Gastroesophageal sphincter (tissue), 4 donors: ENCODE measurements around the gene TMEM106C. TPM values are rescaled to one million over a fixed set of nuclear protein-coding genes. Genes with fewer than 3 reads are reported as not detected.
A peak's percentile ranks its signal among the peaks of the same experiment; 100 is the strongest.

Experiments
- ATAC-seq: fragments of 150-250 bp; one replicate; pipeline ENCODE4 v1.9.1; 2016; ENCODE audit warnings: mild to moderate bottlenecking, moderate library complexity
- H3K27ac ChIP-seq, 4 donors: fragments of 200-600 bp; sonication (generic) in 3 of 4; 1 replicate in 3 of 4; 2 replicates in 1 of 4; pipeline ENCODE4 v1.5.1; 2016 to 2019
- H3K27me3 ChIP-seq: fragments of 200-600 bp; sonication (generic); one replicate; pipeline ENCODE4 v1.5.1; 2019
- H3K36me3 ChIP-seq, 2 donors: fragments of 200-600 bp; sonication (generic); one replicate each; pipeline ENCODE4 v1.5.1; 2019; ENCODE audit warnings: control low read depth in 1 of 2
- H3K4me1 ChIP-seq, 3 donors: fragments of 200-600 bp; sonication (generic); 1 replicate in 2 of 3; 2 replicates in 1 of 3; pipeline ENCODE4 v1.5.1; 2016 to 2019; ENCODE audit warnings: control low read depth in 2 of 3
- H3K4me3 ChIP-seq, 2 donors: fragments of 200-600 bp; sonication (generic); one replicate each; pipeline ENCODE4 v1.5.1; 2019; ENCODE audit warnings: mild to moderate bottlenecking in 1 of 2, moderate library complexity in 1 of 2
- H3K9me3 ChIP-seq, 3 donors: fragments of 200-600 bp; sonication (generic); one replicate each; pipeline ENCODE4 v1.5.1; 2017 to 2019; ENCODE audit warnings: control low read depth in 2 of 3
- CTCF ChIP-seq, 4 experiments: fragments of 200-600 bp in 2 of 4; fragments of 450-650 bp in 2 of 4; sonication (generic) in 1 of 4; IDR thresholded peaks; one replicate each; pipeline ENCODE4 v1.5.1; 2017 to 2019; ENCODE audit warnings: antibody characterized with exemption in 4 of 4, mild to moderate bottlenecking in 2 of 4, moderate library complexity in 2 of 4
- EP300 ChIP-seq: sonication (generic); formaldehyde crosslinking; IDR thresholded peaks from one replicate; pipeline ENCODE4 v1.6.1; 2017; ENCODE audit warnings: antibody characterized with exemption, mild to moderate bottlenecking
- POLR2A ChIP-seq, 2 donors: fragments of 450-650 bp; IDR thresholded peaks; one replicate each; pipeline ENCODE4 v1.6.1; 2017; ENCODE audit warnings: antibody characterized with exemption in 2 of 2, mild to moderate bottlenecking in 2 of 2, moderate library complexity in 1 of 2
- POLR2AphosphoS5 ChIP-seq: sonication (generic); formaldehyde crosslinking; IDR thresholded peaks from one replicate; pipeline ENCODE4 v1.6.1; 2017; ENCODE audit warnings: antibody characterized with exemption
- WGBS, 2 donors: methylation state at CpG; one replicate each; pipeline ENCODE4 v1.1.5; 2018; ENCODE audit warnings: low coverage in 1 of 2; 5-methylcytosine and 5-hydroxymethylcytosine counted together
- total RNA-seq, 4 donors: library from RNA; depleted of rRNA; stranded (reverse); fragments of >200 nt; gene quantifications; one replicate each; pipeline ENCODE4 v1.1.0, GENCODE V29; 2016

TMEM106C gene
- total RNA-seq, 4 donors from 2014 or later, result 67.3 to 156 (median 95.1) TPM

GRCh38 chr12:48001505-48002413, 38.4 kb downstream of the TMEM106C start:
- Histone ChIP-seq H3K4me3 (peak overlapping the region; percentile 20 to 51), H3K9me3 (no peaks in the 10 kb centered on the region), H3K36me3 (no peaks in the 10 kb centered on the region), H3K27me3 (peaks cover 98% of the 10 kb centered on the region), H3K4me1 (peaks cover 6 to 47% (median 34%) of the 10 kb centered on the region in 3 donors), H3K27ac (peak overlapping the region in 3 of 4 donors; percentile 4 to 46 (median 17))
- ATAC-seq, result peak; percentile 65
- TF ChIP-seq POLR2A (IDR thresholded peaks at IDR 0.05), result no peak
- no peak for TF ChIP-seq EP300
- TF ChIP-seq CTCF (IDR thresholded peaks at IDR 0.05), result no peak
- TF ChIP-seq POLR2AphosphoS5, result no peak
- WGBS, 2 donors, result 0% methylated on average over 3 of the region's 57 CpGs; no CpG with 5 or more reads in 1 of the 2 donors

GRCh38 chr12:48002414-48002730, 39.0 kb downstream of the TMEM106C start:
- peaks cover 6 to 47% (median 34%) of the 10 kb centered on the region in 3 donors for H3K4me1 ChIP-seq
- H3K27me3 ChIP-seq, result peaks cover 99% of the 10 kb centered on the region
- no peak for ATAC-seq
- 0 to 2% methylated on average over 2 to 11 of the region's 13 CpGs for WGBS, 2 donors
- TF ChIP-seq CTCF (IDR thresholded peaks at IDR 0.05) (no peak), POLR2AphosphoS5 (no peak), POLR2A (IDR thresholded peaks at IDR 0.05) (no peak), EP300 (no peak)
- no peaks in the 10 kb centered on the region for H3K36me3 ChIP-seq
- H3K27ac ChIP-seq, result no peak overlapping the region
- no peaks in the 10 kb centered on the region for H3K9me3 ChIP-seq
- peak overlapping the region in 1 of 2 donors; percentile 51 for H3K4me3 ChIP-seq

- Histone ChIP-seq H3K27me3 (peaks cover 99% of the 10 kb centered on the region), H3K27ac (no peak overlapping the region), H3K4me1 (peaks cover 6 to 47% (median 34%) of the 10 kb centered on the region in 3 donors), H3K9me3 (no peaks in the 10 kb centered on the region), H3K4me3 (peak overlapping the region in 1 of 2 donors; percentile 51), H3K36me3 (no peaks in the 10 kb centered on the region)
- peak; percentile 59 for ATAC-seq
- TF ChIP-seq POLR2A (IDR thresholded peaks at IDR 0.05) (no peak), EP300 (no peak), CTCF (IDR thresholded peaks at IDR 0.05) (no peak), POLR2AphosphoS5 (no peak)
- 0 to 3% methylated on average over 4 to 9 of the region's 26 CpGs for WGBS, 2 donors
Observed at GRCh38 chr12:48002773-48003218, 39.4 kb downstream of the TMEM106C start.

GRCh38 chr12:48003226-48004052, 40.0 kb downstream of the TMEM106C start:
- no peak overlapping the region for H3K27ac ChIP-seq
- H3K9me3 ChIP-seq, result no peaks in the 10 kb centered on the region
- peaks cover 6 to 47% (median 34%) of the 10 kb centered on the region in 3 donors for H3K4me1 ChIP-seq
- peak overlapping the region in 1 of 2 donors; percentile 51 for H3K4me3 ChIP-seq
- H3K36me3 ChIP-seq, result no peaks in the 10 kb centered on the region
- no peak for ATAC-seq
- no peak for TF ChIP-seq POLR2AphosphoS5
- no peak for TF ChIP-seq POLR2A (IDR thresholded peaks at IDR 0.05)
- WGBS, 2 donors, result 2 to 9% methylated on average over 9 to 19 of the region's 38 CpGs
- H3K27me3 ChIP-seq, result peaks cover 97% of the 10 kb centered on the region
